Adipose tissue (tissue), 3 donors: ENCODE results near the gene NEURL2. TPM values are rescaled to one million over a fixed set of nuclear protein-coding genes. Genes with fewer than 3 reads are reported as not detected.
"Not testable (repeated sequence)": the region's sequence is repeated elsewhere in the genome, so short reads cannot be mapped to it uniquely, and the experiment has no call there.

ENCODE experiments used
- H3K27ac ChIP-seq: one replicate; pipeline ENCODE4 v1.5.1; 2013; ENCODE audit warnings: low read depth, low read length
- WGBS, 3 donors: extraction: QIAGEN DNeasy Blood & Tissue Kit; methylation state at CpG; one replicate each; pipeline ENCODE4 v1.1.7; 2013; 5-methylcytosine and 5-hydroxymethylcytosine counted together
- polyA plus RNA-seq, 3 donors: library from polyadenylated mRNA; stranded (reverse); fragments of 200-250 nt; gene quantifications; one replicate each; pipeline ENCODE4 v1.2.3, GENCODE V29; 2013
- donor health status: healthy with polysubstance abuse.
- donor health status: Bipolar disorder and iron deficiency.
- donor health status: healthy.

NEURL2 gene
- polyA plus RNA-seq, 3 donors, result 3.2 to 8.0 (median 4.6) TPM

GRCh38 chr20:45905505-45906079 is 14.6 kb upstream of the NEURL2 start:
- no peak overlapping the region for H3K27ac ChIP-seq
- WGBS, 3 donors, result 85 to 90% (median 87%) methylated on average over 8 of the region's 8 CpGs

DNA sequence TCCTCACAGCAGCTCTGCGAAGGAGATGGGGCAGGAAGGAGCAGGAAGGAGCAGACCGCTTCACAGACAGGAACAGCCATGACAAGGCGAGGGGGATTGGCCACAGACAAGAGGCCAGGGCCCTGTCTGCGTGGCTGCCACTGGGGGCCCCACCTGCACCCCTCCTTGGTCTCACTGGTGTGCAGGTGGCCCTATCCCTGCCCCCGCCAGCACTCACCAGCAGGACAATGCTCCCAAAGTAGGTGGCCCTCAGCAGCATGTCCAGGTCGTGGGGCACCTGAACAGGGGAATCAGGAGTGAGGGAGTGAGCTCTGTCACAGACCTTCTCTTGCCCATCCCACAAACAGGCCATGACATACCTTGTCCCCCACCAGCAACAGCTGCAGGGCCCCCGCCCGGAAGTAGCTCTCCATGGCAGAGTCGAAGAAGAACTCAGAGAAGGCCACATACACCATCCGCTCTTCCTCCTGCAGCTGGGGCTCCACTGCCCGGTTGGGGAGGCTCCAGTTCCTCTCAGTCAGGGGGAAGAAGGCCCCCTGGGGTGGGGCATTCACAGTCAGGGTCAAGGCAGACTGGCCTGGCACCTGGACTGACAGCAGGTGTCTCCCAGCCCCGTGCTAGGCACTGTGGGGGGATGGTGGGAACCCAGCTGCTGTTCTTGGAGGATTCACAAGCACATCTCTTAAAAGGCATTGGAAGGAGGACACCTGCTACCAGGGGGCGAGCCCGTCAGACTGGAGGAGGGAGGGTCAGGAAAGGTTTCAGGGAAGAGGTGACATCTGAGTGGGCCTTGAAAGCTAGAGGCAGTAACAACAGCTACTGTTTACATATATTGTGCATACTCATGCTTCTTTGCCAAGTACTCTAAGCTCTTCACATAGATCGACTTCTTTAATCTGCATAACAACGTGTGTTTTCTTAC is 13.8 kb upstream of the NEURL2 start:
- WGBS, 3 donors, result 79 to 83% (median 80%) methylated on average over 16 of the region's 16 CpGs
- no peak overlapping the region for H3K27ac ChIP-seq

DNA sequence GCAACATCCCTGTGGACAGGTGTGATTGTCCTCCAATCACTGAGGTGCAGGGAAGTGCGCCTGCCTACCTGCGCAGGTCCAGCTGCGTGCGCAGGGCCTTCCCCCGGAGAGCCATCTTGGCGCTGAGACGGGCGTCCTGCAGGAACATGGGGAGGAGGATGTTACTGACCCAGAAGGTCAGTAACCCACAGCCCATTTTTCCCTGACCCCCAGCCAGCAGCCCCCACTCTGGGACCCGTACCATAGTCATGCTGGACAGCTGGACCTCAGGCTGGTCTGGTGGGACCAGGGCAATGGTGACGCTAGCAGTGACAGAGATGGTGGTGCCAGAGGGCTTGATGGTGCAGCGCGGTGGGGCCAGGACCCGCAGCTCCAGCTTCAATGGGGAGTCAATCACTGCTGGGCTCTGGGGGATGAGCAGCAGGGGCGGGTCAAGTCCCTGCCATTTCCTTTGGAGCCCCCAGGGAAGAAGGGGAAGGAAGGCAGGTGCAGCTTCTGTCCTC is 11.2 kb upstream of the NEURL2 start:
- H3K27ac ChIP-seq, result no peak overlapping the region
- WGBS, 3 donors, result 92 to 96% (median 92%) methylated on average over 14 of the region's 14 CpGs

- H3K27ac ChIP-seq, result not testable (repeated sequence)
- WGBS, 3 donors, result 82 to 96% (median 96%) methylated on average over 6 of the region's 6 CpGs
Measured at GRCh38 chr20:45901332-45901731, 10.3 kb upstream of the NEURL2 start.

DNA sequence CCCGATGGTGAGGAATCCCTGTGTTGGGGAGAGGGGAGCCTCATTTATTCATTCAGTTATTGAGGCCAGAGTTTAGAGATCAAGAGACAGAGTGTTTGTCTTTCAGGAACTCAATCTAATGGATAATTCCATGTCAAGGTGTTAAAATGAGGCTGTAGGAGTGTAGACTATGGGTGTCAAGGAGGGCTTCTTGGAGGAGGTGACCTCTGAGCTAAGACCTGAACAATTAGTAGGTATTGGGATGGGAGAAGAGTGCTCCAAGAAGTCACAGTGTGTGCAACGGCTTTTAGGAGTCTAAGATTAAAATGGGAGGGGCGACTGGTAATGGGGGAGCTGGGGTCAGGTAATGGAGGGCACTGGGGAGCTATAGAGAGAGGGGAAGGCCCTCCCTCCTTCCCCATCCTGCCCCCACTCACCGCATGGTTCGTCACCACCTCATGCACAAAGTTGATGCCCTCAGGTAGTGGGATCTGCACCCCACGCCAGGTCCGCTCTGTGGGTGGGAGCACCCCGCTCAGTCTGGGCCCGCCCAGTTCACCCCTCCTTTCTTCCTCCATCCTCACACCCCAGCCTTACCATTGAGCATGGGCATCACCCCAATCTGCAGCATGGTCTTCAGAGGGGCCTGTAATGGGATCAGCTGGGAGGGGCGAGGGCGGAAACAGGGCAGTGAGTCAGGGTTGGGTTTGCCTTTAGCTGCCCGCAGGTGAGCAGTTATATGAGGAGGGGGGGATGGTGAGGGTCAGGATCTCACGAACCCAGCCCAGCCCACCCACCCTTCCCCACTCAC is 8.2 kb upstream of the NEURL2 start:
- no peak overlapping the region for H3K27ac ChIP-seq
- WGBS, 3 donors, result 86 to 91% (median 88%) methylated on average over 13 of the region's 13 CpGs

- WGBS, 3 donors, result 88 to 92% (median 89%) methylated on average over 12 of the region's 12 CpGs
- H3K27ac ChIP-seq, result no peak overlapping the region
Measured at GRCh38 chr20:45898285-45898684, 7.3 kb upstream of the NEURL2 start.

- no peak overlapping the region for H3K27ac ChIP-seq
- WGBS, 3 donors, result 91 to 96% (median 96%) methylated on average over 7 of the region's 7 CpGs
Measured at GRCh38 chr20:45897692-45898091, 6.7 kb upstream of the NEURL2 start.

DNA sequence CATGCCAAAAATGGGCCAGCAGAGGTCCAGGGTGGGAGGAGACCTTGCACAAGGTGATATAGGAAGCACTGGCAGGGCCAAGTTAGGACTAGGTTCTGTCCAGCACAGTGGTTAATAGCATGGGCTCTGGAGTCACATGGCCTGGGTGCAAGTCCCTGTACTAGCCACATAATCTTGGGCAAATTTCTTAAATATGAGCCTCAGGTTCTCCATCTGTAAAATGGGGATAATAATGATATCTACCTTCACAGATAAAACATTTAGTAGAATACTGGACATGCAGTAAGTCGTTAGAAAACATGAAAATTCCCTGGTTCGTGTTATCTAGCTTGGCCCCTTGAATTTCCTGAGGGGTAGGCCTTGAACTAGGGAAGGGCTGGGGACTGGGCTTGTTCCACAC is 6.3 kb upstream of the NEURL2 start:
- WGBS, 3 donors, result 81 to 87% (median 84%) methylated on average over 2 of the region's 2 CpGs
- H3K27ac ChIP-seq, result no peak overlapping the region

- H3K27ac ChIP-seq, result no peak overlapping the region
- WGBS, 3 donors, result 91 to 96% (median 94%) methylated on average over 14 of the region's 14 CpGs
Measured at GRCh38 chr20:45896641-45897161, 5.7 kb upstream of the NEURL2 start.

- 76 to 87% (median 78%) methylated on average over 12 of the region's 12 CpGs for WGBS, 3 donors
- H3K27ac ChIP-seq, result no peak overlapping the region
Measured at GRCh38 chr20:45894797-45895196, 3.8 kb upstream of the NEURL2 start.

DNA sequence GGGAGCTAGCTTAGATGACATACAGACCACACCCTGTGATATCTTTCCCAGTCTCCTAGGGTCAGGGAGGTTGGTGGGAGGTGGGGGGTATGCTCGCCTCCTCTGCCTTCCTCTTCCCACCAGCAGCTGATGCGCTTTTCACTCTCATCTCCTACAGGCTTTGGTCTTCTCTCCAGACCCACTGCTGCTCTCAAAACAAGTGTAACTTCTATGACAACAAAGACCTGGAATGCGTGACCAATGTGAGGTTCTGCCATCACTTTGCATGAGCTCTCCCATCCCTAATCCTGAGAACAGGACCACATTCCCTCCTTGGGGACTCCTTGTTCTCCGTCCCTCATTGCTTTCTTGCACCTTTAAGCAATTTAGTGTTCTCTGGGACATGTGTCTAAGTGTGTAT is 2.8 kb upstream of the NEURL2 start:
- H3K27ac ChIP-seq, result no peak overlapping the region
- 90 to 96% (median 95%) methylated on average over 4 of the region's 4 CpGs for WGBS, 3 donors

DNA sequence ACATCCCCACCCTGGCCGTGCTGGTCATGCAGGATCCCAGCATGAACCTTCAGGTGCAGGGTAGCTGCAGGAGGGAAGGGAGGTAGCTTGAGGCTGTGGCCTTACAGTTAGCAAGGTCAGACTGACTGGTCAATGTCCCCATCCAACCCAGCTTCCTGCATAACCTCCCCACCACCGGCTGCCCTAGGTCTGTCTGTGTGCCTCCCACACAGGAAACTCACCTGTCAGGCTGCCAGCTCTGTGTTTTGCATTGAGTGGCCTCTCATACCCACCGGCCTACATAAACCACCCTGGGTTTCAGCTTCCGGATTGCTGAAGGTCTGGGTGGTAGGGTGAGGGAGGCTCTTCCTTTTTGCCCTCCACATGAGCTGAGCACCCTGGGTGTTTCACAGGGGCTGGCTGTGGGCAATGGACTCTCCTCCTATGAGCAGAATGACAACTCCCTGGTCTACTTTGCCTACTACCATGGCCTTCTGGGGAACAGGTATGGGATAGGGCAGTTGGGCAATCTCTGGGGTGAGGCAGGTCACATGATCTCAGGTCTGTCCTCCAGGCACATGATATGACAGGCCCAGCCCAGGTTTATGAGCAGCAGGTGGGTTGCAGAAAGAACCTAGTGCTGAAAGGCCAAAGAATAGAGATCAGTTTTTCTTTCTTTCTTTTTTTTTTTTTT is 2.0 kb upstream of the NEURL2 start:
- 50 to 80% (median 57%) methylated on average over 4 of the region's 4 CpGs for WGBS, 3 donors
- H3K27ac ChIP-seq, result peak overlapping the region; percentile 40

DNA sequence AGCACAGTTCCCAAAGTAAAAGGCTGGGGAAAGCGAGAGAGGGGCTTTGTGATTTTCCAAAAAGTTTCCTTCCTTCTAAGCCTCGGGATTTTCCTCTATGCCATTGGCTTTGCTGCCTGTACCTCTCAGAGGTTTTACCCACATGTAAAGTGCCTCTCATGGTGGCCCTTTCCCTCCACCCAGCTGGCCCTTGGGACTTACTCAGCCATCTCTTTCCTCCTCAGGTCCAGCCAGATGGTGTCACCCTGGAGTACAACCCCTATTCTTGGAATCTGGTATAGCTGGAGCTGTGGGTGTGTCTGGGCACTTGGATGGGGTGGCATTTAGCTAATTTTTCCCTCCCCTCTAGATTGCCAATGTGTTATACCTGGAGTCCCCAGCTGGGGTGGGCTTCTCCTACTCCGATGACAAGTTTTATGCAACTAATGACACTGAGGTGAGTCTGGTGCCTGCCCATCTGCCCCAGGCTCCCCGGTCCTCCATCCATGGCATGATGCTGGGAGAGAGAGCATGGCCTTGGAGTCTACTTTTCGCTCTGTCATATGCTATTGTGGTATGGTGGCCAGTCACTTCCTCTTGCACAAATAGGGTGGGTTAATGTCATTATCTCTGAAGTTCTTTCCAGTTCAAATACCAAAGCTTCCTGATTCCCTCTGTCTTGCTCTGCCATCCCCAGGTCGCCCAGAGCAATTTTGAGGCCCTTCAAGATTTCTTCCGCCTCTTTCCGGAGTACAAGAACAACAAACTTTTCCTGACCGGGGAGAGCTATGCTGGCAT is 1.2 kb upstream of the NEURL2 start:
- 69 to 81% (median 71%) methylated on average over 9 of the region's 9 CpGs for WGBS, 3 donors
- no peak overlapping the region for H3K27ac ChIP-seq

GRCh38 chr20:45890077-45890984 is 677 bp downstream of the NEURL2 start:
- H3K27ac ChIP-seq, result peak overlapping the region; percentile 9
- WGBS, 3 donors, result 1% methylated on average over 66 to 79 of the region's 79 CpGs

DNA sequence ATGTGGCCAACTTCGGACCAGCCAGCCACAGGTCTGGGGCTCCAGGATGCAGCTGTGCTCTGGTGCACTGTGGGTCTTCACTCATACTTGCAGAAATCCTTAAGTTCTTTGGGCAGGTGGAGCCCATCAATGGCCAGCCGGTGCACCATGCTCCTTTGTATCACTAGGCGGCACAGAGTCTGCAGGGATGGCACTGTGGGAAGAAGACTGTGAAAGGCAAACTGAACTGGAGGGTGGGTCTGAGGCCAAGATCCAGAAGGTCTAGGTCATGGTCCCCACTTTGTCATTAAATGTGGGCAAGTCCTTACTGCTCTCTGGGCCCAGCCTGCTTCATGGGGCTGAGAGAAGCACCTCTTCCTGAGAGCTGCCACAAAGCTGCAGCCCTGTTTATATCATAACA is 2.3 kb downstream of the NEURL2 start:
- H3K27ac ChIP-seq, result no peak overlapping the region
- WGBS, 3 donors, result 85 to 89% (median 87%) methylated on average over 3 of the region's 3 CpGs

DNA sequence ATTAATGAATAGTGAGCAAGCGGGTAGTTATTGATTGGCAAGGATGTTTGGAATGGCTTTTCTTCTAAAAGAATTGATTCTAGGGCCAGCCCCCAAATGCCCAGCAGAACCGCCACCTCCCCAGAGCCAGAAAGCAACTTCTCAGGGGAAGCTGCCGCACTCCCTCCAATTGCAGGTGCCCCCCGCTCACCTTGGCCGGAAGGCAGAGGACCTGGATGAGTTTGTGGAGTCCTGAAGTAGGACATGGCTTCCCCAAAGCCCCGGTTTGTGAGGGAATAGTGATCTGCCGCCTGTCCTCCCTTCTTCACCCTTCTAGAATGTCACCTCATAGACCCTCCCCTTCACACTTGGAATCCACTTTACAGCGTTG is 3.7 kb downstream of the NEURL2 start, which contains the start of gene SPATA25:
TSS of gene SPATA25 (minus strand) at position 277 of the 370 bp plus-strand sequence. CDS start at position 245, 32 bp downstream.
- 87 to 93% (median 93%) methylated on average over 8 of the region's 8 CpGs for WGBS, 3 donors
- no peak within 1 kb of the TSS for H3K27ac ChIP-seq
